Chondrocyte (in vitro differentiated cells): ENCODE results near the gene CES1. TPM values are rescaled to one million over a fixed set of nuclear protein-coding genes. Genes with fewer than 3 reads are reported as not detected.
"Not testable (repeated sequence)": the region's sequence is repeated elsewhere in the genome, so short reads cannot be mapped to it uniquely, and the experiment has no call there.

ENCODE experiments used
- DNase-seq: peaks from one replicate; pipeline ENCODE4 v3.0.0; 2021; ENCODE audit warnings: mixed read lengths, low spot score
- H3K27ac Mint-ChIP-seq: one replicate; pipeline ENCODE4 v1.8.0; 2021; ENCODE audit warnings: mild to moderate bottlenecking, moderate library complexity, mixed read lengths; ENCODE audit not compliant: unreplicated experiment
- H3K27me3 Mint-ChIP-seq: 2 replicates; pipeline ENCODE4 v1.8.0; 2021; ENCODE audit warnings: low read depth, mixed read lengths
- H3K36me3 Mint-ChIP-seq: 2 replicates; pipeline ENCODE4 v1.8.0; 2021; ENCODE audit warnings: low read depth, mixed read lengths
- H3K4me1 Mint-ChIP-seq: 2 replicates; pipeline ENCODE4 v1.8.0; 2021; ENCODE audit warnings: low read depth, mild to moderate bottlenecking, mixed read lengths
- H3K4me3 Mint-ChIP-seq: one replicate; pipeline ENCODE4 v1.8.0; 2021; ENCODE audit warnings: mild to moderate bottlenecking, moderate library complexity, mixed read lengths; ENCODE audit not compliant: unreplicated experiment
- H3K9me3 Mint-ChIP-seq: 2 replicates; pipeline ENCODE4 v1.8.0; 2021; ENCODE audit warnings: low read depth, mixed read lengths
- CTCF ChIP-seq: fragments of 200-600 bp; sonication (generic); IDR thresholded peaks from 2 replicates; pipeline ENCODE4 v1.5.0; 2021; ENCODE audit warnings: antibody characterized with exemption, mild to moderate bottlenecking, moderate library complexity
- total RNA-seq: library from RNA; stranded (reverse); gene quantifications from 3 replicates; pipeline ENCODE4 v1.2.1, GENCODE V29; 2021

Gene CES1
- total RNA-seq, 1 donor from 2014 or later: not detected

- Mint-ChIP-seq H3K36me3 (no peaks in the 10 kb centered on the region), H3K9me3 (no peaks in the 10 kb centered on the region), H3K4me1 (no peaks in the 10 kb centered on the region), H3K4me3 (no peak overlapping the region), H3K27me3 (peaks cover 6% of the 10 kb centered on the region), H3K27ac (no peak overlapping the region)
- TF ChIP-seq CTCF: no peak
- DNase-seq: no peak
These were observed 38.6 kb upstream of the CES1 start for GRCh38 chr16:55871411-55872038.

GRCh38 chr16:55868980-55869379 lies 36.1 kb upstream of the CES1 start:
- peaks cover 3% of the 10 kb centered on the region for H3K27me3 Mint-ChIP-seq
- H3K4me3 Mint-ChIP-seq: no peak overlapping the region
- no peaks in the 10 kb centered on the region for H3K36me3 Mint-ChIP-seq
- TF ChIP-seq CTCF: no peak
- H3K9me3 Mint-ChIP-seq: no peaks in the 10 kb centered on the region
- no peak overlapping the region for H3K27ac Mint-ChIP-seq
- no peaks in the 10 kb centered on the region for H3K4me1 Mint-ChIP-seq
- no peak for DNase-seq

- H3K4me1 Mint-ChIP-seq: no peaks in the 10 kb centered on the region
- no peaks in the 10 kb centered on the region for H3K9me3 Mint-ChIP-seq
- H3K27me3 Mint-ChIP-seq: peaks cover 3% of the 10 kb centered on the region
- no peaks in the 10 kb centered on the region for H3K36me3 Mint-ChIP-seq
- no peak overlapping the region for H3K4me3 Mint-ChIP-seq
- DNase-seq: no peak
- no peak for TF ChIP-seq CTCF
- no peak overlapping the region for H3K27ac Mint-ChIP-seq
These were observed 35.2 kb upstream of the CES1 start for GRCh38 chr16:55868137-55868536.

- no peak for DNase-seq
- Mint-ChIP-seq H3K4me3 (no peak overlapping the region), H3K36me3 (no peaks in the 10 kb centered on the region), H3K27ac (no peak overlapping the region), H3K9me3 (no peaks in the 10 kb centered on the region), H3K27me3 (peaks cover 10% of the 10 kb centered on the region), H3K4me1 (no peaks in the 10 kb centered on the region)
- no peak for TF ChIP-seq CTCF
These were observed 28.4 kb upstream of the CES1 start for GRCh38 chr16:55861288-55861687.

- not testable (repeated sequence) for H3K4me1 Mint-ChIP-seq, DNase-seq, H3K9me3 Mint-ChIP-seq, H3K27ac Mint-ChIP-seq, H3K4me3 Mint-ChIP-seq, H3K36me3 Mint-ChIP-seq
- peaks cover 26% of the 10 kb centered on the region for H3K27me3 Mint-ChIP-seq
These were observed 24.8 kb upstream of the CES1 start for GRCh38 chr16:55857650-55858049.

- Mint-ChIP-seq H3K4me1 (no peaks in the 10 kb centered on the region), H3K36me3 (no peaks in the 10 kb centered on the region), H3K4me3 (no peak overlapping the region), H3K27ac (no peak overlapping the region), H3K9me3 (no peaks in the 10 kb centered on the region), H3K27me3 (peaks cover 28% of the 10 kb centered on the region)
- DNase-seq: no peak
- TF ChIP-seq CTCF: no peak
These were observed 24.1 kb upstream of the CES1 start for GRCh38 chr16:55856950-55857349.
